PC-9 (cell line): ENCODE results near the gene KCNF1. TPM values are rescaled to one million over a fixed set of nuclear protein-coding genes. Genes with fewer than 3 reads are reported as not detected.

ENCODE experiments used
- BruUV-seq: library from RNA; stranded (reverse); fragments of 400-500 nt; replicated peaks from 2 replicates; lab custom pipeline; 2021; lab: Mats Ljungman, UMichigan
- CTCF ChIA-PET: fragments of 300-600 bp; sonication (Branson Sonifier 250); formaldehyde crosslinking; loops from one replicate; lab custom pipeline; 2022; ENCODE audit warnings: antibody characterized with exemption; lab: Charles Lee
- POLR2A ChIA-PET: fragments of 300-600 bp; sonication (Branson Sonifier 250); formaldehyde crosslinking; loops from one replicate; lab custom pipeline; 2022; ENCODE audit warnings: antibody characterized with exemption; ENCODE audit not compliant: unreplicated experiment; lab: Charles Lee
- DNase-seq, 2 experiments: peaks; one replicate each; pipeline versions ENCODE4 v3.0.0 to v3.0.0-alpha.2; 2015 to 2022; ENCODE audit warnings: mixed read lengths in 1 of 2
- H2AFZ ChIP-seq: fragments of 200-600 bp; sonication (generic); 2 replicates; pipeline ENCODE4 v1.8.1; 2017; ENCODE audit warnings: antibody characterized with exemption
- H3F3A ChIP-seq: fragments of 200-600 bp; sonication (generic); 2 replicates; pipeline ENCODE4 v1.8.1; 2017; ENCODE audit warnings: antibody characterized with exemption, mild to moderate bottlenecking, low read depth; ENCODE audit not compliant: insufficient read depth
- H3K27ac ChIP-seq: fragments of 200-600 bp; sonication (generic); 2 replicates; pipeline ENCODE4 v1.6.1; 2016; ENCODE audit warnings: mixed run types
- H3K27me3 ChIP-seq: fragments of 200-600 bp; sonication (generic); 2 replicates; pipeline ENCODE4 v1.6.1; 2016; ENCODE audit warnings: low read depth, mixed run types; ENCODE audit not compliant: insufficient read depth
- H3K36me3 ChIP-seq: fragments of 200-600 bp; sonication (generic); 2 replicates; pipeline ENCODE4 v1.6.1; 2016; ENCODE audit warnings: low read depth, mixed run types
- H3K4me1 ChIP-seq: fragments of 200-600 bp; sonication (generic); replicated peaks from 2 replicates; pipeline ENCODE4 v1.6.1; 2016; ENCODE audit warnings: mixed run types; ENCODE audit not compliant: insufficient read depth
- H3K4me2 ChIP-seq: fragments of 200-600 bp; sonication (generic); 2 replicates; pipeline ENCODE4 v1.6.1; 2017; ENCODE audit warnings: mixed run types
- H3K4me3 ChIP-seq: fragments of 200-600 bp; sonication (generic); 2 replicates; pipeline ENCODE4 v1.6.1; 2016; ENCODE audit warnings: mixed run types
- H3K79me2 ChIP-seq: fragments of 200-600 bp; sonication (generic); 2 replicates; pipeline ENCODE4 v1.6.1; 2017; ENCODE audit warnings: low read depth, mixed run types
- H3K9me2 ChIP-seq: fragments of 200-600 bp; sonication (generic); 2 replicates; pipeline ENCODE4 v1.8.1; 2017; ENCODE audit warnings: mild to moderate bottlenecking; ENCODE audit not compliant: insufficient read depth
- H3K9me3 ChIP-seq: fragments of 200-600 bp; sonication (generic); 2 replicates; pipeline ENCODE4 v1.8.1; 2016; ENCODE audit warnings: low read depth; ENCODE audit not compliant: insufficient read depth
- H4K20me1 ChIP-seq: fragments of 200-600 bp; sonication (generic); 2 replicates; pipeline ENCODE4 v1.8.1; 2017; ENCODE audit not compliant: insufficient read depth
- EZH2 ChIP-seq: fragments of 200-600 bp; sonication (generic); IDR thresholded peaks from 2 replicates; pipeline ENCODE4 v1.8.0; 2017; ENCODE audit warnings: antibody characterized with exemption, low read depth
- intact Hi-C: fragments of 100-400 bp; cut with micrococcal nuclease; formaldehyde crosslinking; loops from one replicate; pipeline ENCODE4 v1.10.0; 2022; ENCODE audit not compliant: unreplicated experiment
- total RNA-seq: library from RNA; stranded (reverse); gene quantifications from 2 replicates; pipeline ENCODE4 v1.2.3, GENCODE V29; 2021
- TF ChIP-seq, protein P1 (sequence below): fragments of 200-600 bp; sonication (generic); conservative IDR thresholded peaks from 2 replicates; pipeline ENCODE4 v1.6.1; 2017; ENCODE audit warnings: mixed run types, antibody characterized with exemption, mild to moderate bottlenecking, moderate library complexity

The KCNF1 gene
- total RNA-seq, 1 experiment from 2014 or later: 1.0 TPM

GRCh38 chr2:10941383-10941782, 29.6 kb downstream of the KCNF1 start:
- Histone ChIP-seq H4K20me1 (no peaks in the 10 kb centered on the region), H3F3A (peaks cover 7% of the 10 kb centered on the region), H3K4me3 (no peak overlapping the region), H3K4me2 (no peak overlapping the region), H3K79me2 (no peaks in the 10 kb centered on the region), H3K4me1 (peaks cover 10% of the 10 kb centered on the region), H3K9me3 (peaks cover 24% of the 10 kb centered on the region), H3K36me3 (no peaks in the 10 kb centered on the region), H3K9me2 (no peaks in the 10 kb centered on the region), H2AFZ (no peak overlapping the region), H3K27ac (no peak overlapping the region), H3K27me3 (no peaks in the 10 kb centered on the region)
- CTCF ChIA-PET: no interaction called here
- TF ChIP-seq EZH2: no peak
- TF ChIP-seq, protein P1, sequence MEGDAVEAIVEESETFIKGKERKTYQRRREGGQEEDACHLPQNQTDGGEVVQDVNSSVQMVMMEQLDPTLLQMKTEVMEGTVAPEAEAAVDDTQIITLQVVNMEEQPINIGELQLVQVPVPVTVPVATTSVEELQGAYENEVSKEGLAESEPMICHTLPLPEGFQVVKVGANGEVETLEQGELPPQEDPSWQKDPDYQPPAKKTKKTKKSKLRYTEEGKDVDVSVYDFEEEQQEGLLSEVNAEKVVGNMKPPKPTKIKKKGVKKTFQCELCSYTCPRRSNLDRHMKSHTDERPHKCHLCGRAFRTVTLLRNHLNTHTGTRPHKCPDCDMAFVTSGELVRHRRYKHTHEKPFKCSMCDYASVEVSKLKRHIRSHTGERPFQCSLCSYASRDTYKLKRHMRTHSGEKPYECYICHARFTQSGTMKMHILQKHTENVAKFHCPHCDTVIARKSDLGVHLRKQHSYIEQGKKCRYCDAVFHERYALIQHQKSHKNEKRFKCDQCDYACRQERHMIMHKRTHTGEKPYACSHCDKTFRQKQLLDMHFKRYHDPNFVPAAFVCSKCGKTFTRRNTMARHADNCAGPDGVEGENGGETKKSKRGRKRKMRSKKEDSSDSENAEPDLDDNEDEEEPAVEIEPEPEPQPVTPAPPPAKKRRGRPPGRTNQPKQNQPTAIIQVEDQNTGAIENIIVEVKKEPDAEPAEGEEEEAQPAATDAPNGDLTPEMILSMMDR: no peak
- intact Hi-C loops: no loop called here
- POLR2A ChIA-PET: no interaction called here
- no TSS peak for BruUV-seq
- DNase-seq: no peak

DNA sequence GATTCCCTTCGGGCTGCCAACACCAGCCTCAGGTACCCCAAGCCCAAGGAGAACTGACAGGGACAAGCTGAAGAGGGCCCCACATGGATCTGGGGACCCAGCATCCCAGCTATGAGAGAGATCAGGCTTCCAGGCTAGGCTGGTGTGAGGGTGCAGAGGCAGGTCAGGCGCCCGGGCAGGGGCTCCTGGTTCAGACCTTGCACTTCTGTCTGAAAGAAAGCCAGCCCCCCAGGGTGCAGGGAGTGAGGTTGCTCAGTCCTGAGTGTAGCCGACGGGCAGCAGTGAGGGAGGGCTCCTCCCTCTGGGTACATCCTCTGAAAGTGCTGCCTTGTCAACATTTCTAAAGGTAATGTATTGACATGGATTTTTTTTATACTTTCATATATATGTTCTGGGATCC, 33.1 kb downstream of the KCNF1 start:
- no peaks in the 10 kb centered on the region for H3K36me3 ChIP-seq
- CTCF ChIA-PET: no interaction called here
- H2AFZ ChIP-seq: no peak overlapping the region
- H3K4me1 ChIP-seq: no peaks in the 10 kb centered on the region
- BruUV-seq: no TSS peak
- POLR2A ChIA-PET: no interaction called here
- H4K20me1 ChIP-seq: no peaks in the 10 kb centered on the region
- DNase-seq: no peak
- no peak overlapping the region for H3K4me2 ChIP-seq
- peaks cover 1% of the 10 kb centered on the region; the same call in 1 of the 2 replicates for H3K9me3 ChIP-seq
- no peaks in the 10 kb centered on the region for H3K9me2 ChIP-seq
- intact Hi-C loops: no loop called here
- no peak overlapping the region for H3K4me3 ChIP-seq
- TF ChIP-seq, protein P1: no peak
- TF ChIP-seq EZH2: no peak
- no peaks in the 10 kb centered on the region for H3K27me3 ChIP-seq
- H3K79me2 ChIP-seq: no peaks in the 10 kb centered on the region
- H3K27ac ChIP-seq: no peak overlapping the region
- H3F3A ChIP-seq: no peaks in the 10 kb centered on the region

DNA sequence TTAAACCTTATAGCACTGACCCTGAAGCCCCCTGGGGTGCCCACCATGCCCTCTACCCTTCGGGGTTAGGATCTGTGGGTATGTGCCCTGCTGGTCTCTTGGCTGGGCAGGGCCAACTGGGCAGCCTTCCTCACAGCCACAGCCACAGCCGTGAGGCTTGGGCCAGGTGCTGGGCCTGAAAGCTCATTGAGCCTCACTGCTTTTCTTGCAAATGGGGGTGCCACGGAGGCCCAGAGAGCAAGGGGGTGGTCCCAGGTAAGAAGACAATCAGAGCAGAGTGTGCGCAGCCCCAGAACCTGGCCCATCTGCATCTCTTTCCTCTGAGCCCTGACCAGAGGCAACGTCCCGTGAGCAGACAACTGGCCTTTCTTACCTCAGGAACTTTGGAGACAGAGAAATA, 34.7 kb downstream of the KCNF1 start:
- no peak for DNase-seq
- Histone ChIP-seq H3K27ac (no peak overlapping the region), H4K20me1 (no peaks in the 10 kb centered on the region), H3K4me2 (no peak overlapping the region), H2AFZ (no peak overlapping the region), H3K79me2 (no peaks in the 10 kb centered on the region), H3K9me2 (no peaks in the 10 kb centered on the region), H3K4me3 (no peak overlapping the region), H3K9me3 (no peaks in the 10 kb centered on the region), H3K4me1 (no peaks in the 10 kb centered on the region), H3K27me3 (no peaks in the 10 kb centered on the region), H3K36me3 (no peaks in the 10 kb centered on the region), H3F3A (no peaks in the 10 kb centered on the region)
- ChIA-PET POLR2A (no interaction called here), CTCF (no interaction called here)
- no TSS peak for BruUV-seq
- TF ChIP-seq, protein P1: no peak
- no peak for TF ChIP-seq EZH2
- intact Hi-C loops: no loop called here
